ENCODE results near the gene MATCAP1. TPM values are rescaled to one million over a fixed set of nuclear protein-coding genes. Genes with fewer than 3 reads are reported as not detected.

Gene MATCAP1
- total RNA-seq, 1 donor from 2014 or later: 79.7 TPM

DNA sequence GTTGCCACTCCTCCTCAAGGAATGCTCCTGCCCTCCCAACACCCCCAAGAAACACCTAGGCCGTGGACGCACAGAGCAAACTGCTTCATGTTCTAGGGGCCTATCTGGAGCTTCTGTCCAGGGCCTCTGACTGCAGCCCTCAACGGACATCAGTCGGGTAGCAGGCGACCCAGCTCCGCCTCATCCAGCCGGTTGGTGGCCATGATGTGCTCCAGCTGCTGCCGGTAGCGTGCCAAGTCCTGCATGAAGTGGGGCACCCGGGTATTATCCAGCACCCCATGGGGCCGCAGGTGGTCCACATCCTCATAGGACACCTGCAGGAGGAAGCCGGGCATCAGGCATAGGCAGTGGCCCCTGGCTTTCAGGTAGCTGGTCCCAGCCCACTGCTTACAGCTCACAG, 7.1 kb downstream of the MATCAP1 start:
- intact Hi-C loops (cut with micrococcal nuclease): no loop called here

DNA sequence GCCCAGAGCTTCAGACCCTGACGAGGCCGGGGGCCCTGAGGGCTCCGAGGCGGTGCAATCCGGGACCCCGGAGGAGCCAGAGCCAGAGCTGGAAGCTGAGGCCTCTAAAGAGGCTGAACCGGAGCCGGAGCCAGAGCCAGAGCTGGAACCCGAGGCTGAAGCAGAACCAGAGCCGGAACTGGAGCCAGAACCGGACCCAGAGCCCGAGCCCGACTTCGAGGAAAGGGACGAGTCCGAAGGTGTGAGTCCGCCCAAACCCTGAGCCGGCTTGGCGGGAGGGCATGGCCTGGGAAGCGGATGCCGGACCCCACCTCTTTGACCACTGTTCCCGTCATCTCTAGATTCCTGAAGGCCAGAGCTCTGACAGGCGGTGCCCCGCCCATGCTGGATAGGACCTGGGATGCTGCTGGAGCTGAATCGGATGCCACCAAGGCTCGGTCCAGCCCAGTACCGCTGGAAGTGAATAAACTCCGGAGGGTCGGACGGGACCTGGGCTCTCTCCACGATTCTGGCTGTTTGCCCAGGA, 9.0 kb downstream of the MATCAP1 start:
- intact Hi-C loops (cut with micrococcal nuclease): loop anchor here (1.0 kb wide), 2 partner anchors 9 to 13 kb away; partner anchors contain the start of gene MATCAP1

GRCh38 chr16:67173808-67174705, 9.7 kb downstream of the MATCAP1 start:
- intact Hi-C loops (cut with micrococcal nuclease): loop anchor here (1.0 kb wide), 2 partner anchors 9 to 13 kb away; partner anchors contain the start of gene MATCAP1

DNA sequence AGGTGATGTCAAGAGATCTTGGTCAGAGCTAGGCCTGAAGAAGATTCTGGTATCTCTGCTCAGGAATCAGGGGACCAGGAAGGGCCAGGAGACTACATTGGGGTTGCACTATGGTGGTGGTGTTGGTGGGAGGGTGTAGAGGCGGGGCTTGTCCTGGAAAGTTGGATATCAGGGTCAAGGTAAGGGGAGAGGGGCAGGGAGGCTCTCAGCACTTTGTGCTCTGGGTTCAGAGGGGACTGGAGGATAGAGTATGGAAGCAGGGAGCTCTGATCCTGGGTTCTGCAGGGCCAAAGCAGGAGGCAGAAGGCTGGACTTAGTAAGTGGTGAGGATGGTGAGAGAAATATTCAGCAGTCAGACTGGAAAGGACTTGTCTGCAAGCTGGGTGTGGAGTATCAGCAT, 10.4 kb downstream of the MATCAP1 start:
- intact Hi-C loops (cut with micrococcal nuclease): no loop called here

DNA sequence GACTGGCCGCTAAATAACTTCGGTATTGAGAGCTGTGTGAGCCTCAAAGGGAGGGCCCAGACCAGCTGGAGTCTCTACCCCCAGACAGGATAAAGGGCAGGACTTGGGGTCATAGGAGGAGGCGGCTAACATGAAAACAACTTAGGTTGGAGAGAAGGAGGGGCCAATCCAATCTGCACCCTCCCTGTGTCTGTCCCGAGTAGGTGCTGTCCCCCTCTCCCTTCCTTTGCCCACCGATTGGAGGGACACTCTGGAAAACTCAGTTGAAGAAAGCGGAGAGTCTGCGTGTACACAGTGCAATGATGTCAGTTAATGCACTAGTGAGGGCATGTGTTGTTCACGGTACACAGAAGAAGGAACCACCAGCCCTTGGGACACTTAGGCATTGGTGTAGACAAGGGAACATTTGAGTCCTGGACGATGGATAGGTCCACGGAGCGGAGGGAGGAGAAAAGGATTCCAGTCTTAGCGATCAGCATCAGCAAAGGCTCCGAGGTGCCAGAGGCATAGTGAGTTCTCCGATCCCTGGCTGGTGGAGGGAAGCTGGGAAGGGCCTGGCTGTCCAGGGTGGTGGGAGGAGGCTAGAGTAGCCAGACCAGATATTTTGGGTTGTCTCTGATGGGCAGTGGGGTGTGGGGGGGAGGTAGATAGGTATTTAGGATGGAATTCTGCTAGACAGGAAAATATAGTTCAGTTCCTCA, 12.7 kb downstream of the MATCAP1 start:
- intact Hi-C loops (cut with micrococcal nuclease): loop anchor here (1.0 kb wide), 3 partner anchors 7 to 12 kb away; partner anchors contain the start of genes FBXL8, MATCAP1 and TRADD

- intact Hi-C loops (cut with micrococcal nuclease): loop anchor here (1.0 kb wide), 3 partner anchors 8 to 13 kb away; partner anchors contain the start of genes FBXL8, MATCAP1 and TRADD
These were observed 13.4 kb downstream of the MATCAP1 start, which contains the start of gene NOL3 for GRCh38 chr16:67170168-67170948. TSS of gene NOL3 (plus strand) at chr16:67170538.

DNA sequence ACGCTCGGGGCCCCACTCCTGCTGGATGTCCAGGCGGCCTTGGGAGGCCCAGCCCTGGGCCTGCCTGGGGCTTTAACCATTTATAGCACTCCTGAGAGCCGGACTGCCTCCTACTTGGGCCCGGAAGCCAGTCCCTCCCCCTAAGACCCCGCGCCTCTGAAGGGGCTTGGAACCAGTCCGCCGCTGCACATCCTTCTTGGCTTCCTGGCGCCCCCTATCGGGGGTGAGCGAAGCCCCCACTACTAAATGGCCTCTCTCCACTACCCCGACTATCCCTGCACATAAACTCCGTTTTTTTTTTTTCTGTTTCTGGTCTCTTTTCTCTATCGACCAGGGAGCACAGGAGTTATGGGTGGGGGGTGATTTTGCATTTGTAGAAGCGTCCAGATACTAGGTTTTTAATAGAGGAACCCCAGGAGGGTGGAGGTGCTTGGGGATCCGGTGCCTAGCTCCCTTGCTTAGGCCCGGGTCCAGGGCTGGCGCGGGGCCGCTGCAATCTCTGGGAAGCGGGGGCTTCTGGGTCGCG, 14.1 kb downstream of the MATCAP1 start:
- intact Hi-C loops (cut with micrococcal nuclease): loop anchor here (1.0 to 10.0 kb wide), 4 partner anchors 9 to 915 kb away; partner anchors contain the start of genes FBXL8, MATCAP1, NFATC3 and TRADD

- intact Hi-C loops (cut with micrococcal nuclease): loop anchor here (10.0 kb wide), 1 partner anchor 916 kb away; the partner anchor contains the start of gene NFATC3
These were observed 14.7 kb downstream of the MATCAP1 start for GRCh38 chr16:67169011-67169451.

DNA sequence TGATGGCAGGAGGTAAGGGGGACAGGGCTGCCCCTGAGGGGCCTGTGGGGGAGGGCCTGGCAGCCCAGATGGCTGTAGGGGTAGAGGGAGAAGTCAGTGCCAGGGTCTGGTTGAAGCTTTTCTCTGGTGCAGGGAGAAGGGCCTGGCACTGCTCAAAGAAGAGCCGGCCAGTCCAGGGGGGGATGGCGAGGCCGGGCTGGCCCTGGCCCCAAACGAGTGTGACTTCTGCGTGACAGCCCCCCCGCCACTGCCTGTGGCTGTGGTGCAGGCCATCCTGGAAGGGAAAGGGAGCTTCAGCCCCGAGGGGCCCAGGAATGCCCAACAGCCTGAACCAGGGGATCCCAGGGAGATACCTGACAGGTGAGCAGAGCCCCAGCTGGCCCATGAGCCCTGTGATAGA, 16.2 kb downstream of the MATCAP1 start:
- intact Hi-C loops (cut with micrococcal nuclease): loop anchor here (10.0 kb wide), 1 partner anchor 917 kb away; the partner anchor contains the start of gene NFATC3

- intact Hi-C loops (cut with micrococcal nuclease): loop anchor here (10.0 kb wide), 1 partner anchor 918 kb away; the partner anchor contains the start of gene NFATC3
These were observed 17.1 kb downstream of the MATCAP1 start for GRCh38 chr16:67166598-67167168.

DNA sequence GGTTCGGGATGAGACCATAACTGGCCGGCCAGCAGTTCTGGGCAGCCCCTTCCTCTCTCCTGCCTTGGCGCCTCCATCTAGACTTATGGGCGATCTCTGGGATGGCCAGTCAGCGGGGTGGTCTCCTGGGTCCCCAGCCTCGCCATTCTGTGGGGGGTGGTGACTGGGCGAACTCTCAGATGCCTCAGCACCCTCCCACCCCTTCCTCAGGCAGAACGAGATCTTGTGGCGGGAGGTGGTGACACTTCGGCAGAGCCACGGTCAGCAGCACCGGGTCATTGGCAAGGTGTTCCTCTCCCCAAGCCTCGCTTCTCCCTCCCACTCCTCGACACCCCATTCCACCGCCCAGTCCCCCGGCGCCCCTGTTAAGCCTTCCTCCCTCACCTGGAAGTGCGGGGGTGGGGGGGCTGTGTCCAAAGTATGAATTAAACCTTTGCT, 17.6 kb downstream of the MATCAP1 start:
- intact Hi-C loops (cut with micrococcal nuclease): loop anchor here (10.0 kb wide), 1 partner anchor 919 kb away; the partner anchor contains the start of gene NFATC3

DNA sequence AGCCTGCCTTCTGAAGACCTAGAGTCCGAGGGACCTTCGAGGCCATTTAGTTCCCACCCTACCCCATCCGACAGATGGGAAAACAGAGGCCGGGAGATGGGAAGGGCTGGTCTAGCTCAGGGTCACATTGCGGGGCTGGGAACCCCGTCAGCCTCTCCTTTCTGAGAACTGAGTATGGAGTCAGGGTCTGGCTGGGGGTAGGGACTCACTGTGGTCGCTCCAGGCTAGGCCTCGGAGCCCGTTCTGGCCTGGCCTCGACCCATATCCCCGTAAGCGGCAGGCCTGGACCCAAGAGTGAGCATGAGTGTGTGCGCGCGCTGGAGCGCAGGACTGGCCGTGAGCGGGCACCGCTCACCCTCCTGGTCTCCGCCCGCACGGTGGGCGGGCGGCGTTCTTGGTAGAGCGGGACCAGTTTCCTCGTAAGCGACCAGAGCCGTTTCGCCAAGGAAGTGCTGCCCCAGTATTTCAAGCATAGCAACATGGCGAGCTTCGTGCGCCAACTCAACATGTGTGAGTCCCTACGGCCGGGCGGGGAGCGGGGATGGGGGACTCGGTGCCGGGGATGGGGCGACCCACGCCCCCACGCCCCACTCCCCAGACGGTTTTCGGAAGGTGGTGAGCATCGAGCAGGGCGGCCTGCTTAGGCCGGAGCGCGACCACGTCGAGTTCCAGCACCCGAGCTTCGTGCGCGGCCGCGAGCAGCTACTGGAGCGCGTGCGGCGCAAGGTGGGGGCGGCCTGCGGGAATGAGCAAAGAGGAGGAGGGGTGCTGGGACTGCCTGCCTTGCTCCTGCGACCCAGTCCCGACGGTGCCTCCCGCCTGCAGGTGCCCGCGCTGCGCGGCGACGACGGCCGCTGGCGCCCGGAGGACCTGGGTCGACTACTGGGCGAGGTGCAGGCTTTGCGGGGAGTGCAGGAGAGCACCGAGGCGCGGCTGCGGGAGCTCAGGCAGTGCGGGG, 18.4 kb downstream of the MATCAP1 start:
- intact Hi-C loops (cut with micrococcal nuclease): loop anchor here (10.0 kb wide), 1 partner anchor 919 kb away; the partner anchor contains the start of gene NFATC3

DNA sequence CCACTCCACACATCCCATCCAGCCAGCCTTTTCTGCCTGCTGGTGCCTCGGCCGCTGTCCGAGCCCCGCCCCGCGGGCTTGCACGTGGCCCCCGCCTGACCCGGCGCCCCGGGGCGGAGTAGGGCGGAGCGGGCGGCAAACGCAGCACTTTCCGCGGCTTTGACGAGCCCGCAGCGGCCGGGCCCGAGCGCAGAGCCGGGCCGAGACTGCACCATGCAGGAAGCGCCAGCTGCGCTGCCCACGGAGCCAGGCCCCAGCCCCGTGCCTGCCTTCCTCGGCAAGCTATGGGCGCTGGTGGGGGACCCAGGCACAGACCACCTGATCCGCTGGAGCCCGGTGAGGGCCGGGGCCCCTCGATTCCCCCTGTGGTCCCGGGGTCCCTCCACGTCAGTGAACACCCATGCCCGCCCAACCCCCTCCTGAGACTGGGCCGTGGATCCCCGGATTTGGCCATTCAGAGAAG, 19.1 kb downstream of the MATCAP1 start, which contains the start of gene HSF4:
HSF4 (plus strand) TSS at position 147 of the 463 bp plus-strand sequence; CDS start at position 214, 67 bp downstream.
- intact Hi-C loops (cut with micrococcal nuclease): loop anchor here (10.0 kb wide), 1 partner anchor 920 kb away; the partner anchor contains the start of gene NFATC3

DNA sequence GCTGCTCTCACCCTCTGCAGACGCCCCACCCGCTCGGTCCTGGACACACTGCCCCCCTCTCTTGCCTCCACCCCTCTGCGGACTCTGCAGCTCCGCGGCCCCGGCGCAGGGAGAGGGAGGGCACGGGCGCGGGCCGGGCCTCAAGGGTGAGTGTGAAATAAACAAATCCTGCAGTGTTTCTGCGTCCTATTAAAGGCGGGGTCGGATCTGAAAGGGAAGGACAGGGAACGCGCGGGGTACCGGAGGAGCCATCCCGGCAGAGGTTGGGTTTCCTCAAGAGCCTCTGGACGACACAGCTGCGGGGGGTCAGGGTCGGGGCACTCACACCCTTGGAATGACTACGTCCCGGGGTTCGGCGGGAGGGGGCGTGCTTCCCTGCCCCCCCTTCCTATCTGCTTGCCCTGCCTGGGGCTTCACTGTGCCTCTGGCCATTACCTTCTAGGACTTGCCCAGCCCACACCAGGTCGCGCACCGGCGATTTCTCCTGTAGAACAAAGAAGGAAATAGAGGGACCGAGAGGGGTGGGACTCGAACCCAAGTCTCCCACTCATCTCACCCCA, 19.7 kb downstream of the MATCAP1 start:
- intact Hi-C loops (cut with micrococcal nuclease): loop anchor here (10.0 kb wide), 1 partner anchor 921 kb away; the partner anchor contains the start of gene NFATC3

GRCh38 chr16:67163164-67163998, 20.4 kb downstream of the MATCAP1 start:
- intact Hi-C loops (cut with micrococcal nuclease): loop anchor here (10.0 kb wide), 1 partner anchor 921 kb away; the partner anchor contains the start of gene NFATC3

- intact Hi-C loops (cut with micrococcal nuclease): loop anchor here (10.0 kb wide), 1 partner anchor 922 kb away; the partner anchor contains the start of gene NFATC3
These were observed 21.1 kb downstream of the MATCAP1 start for GRCh38 chr16:67162506-67163163.

Data from T-helper 1 cell treated with Interleukin-12 subunit alpha and Interleukin-12 subunit beta and Interleukin-4 antibody, amounts not matched to agents 30 ng/mL and 1 ng/mL, for 36 hours (primary cell).